ENCODE results near the gene NEDD9.

The NEDD9 gene

GRCh38 chr6:11188161-11188915 lies 44.1 kb downstream of the NEDD9 start:
- H3K27ac ChIP-seq (ENCODE audit: low read depth, low read length, poor library complexity, severe bottlenecking): no peak overlapping the region
- no peak overlapping the region for H3K4me3 ChIP-seq (ENCODE audit: low read depth, low read length, poor library complexity, severe bottlenecking)
- peaks cover 61% of the 10 kb centered on the region for H3K36me3 ChIP-seq (ENCODE audit: insufficient read depth, low read length)
- H3K79me2 ChIP-seq (ENCODE audit: insufficient read depth, low read length): no peaks in the 10 kb centered on the region
- H3K9me3 ChIP-seq (ENCODE audit: low read length): no peaks in the 10 kb centered on the region
- no peak overlapping the region for H3K9ac ChIP-seq (ENCODE audit: low read length)
- H2AFZ ChIP-seq (ENCODE audit: low read length): no peak overlapping the region
- TF ChIP-seq EZH2 (IDR thresholded peaks at IDR 0.05; ENCODE audit: borderline replicate concordance, low read length) (no peak), CTCF (IDR thresholded peaks at IDR 0.05; ENCODE audit: low read length) (no peak)
- no peaks in the 10 kb centered on the region for H3K4me1 ChIP-seq (ENCODE audit: insufficient read depth, low read length, severe bottlenecking)
- no peaks in the 10 kb centered on the region for H3F3A ChIP-seq (ENCODE audit: insufficient read depth, low read length)
- H3K27me3 ChIP-seq (ENCODE audit: insufficient read depth, low read length): no peaks in the 10 kb centered on the region
- no peak overlapping the region for H3K4me2 ChIP-seq (ENCODE audit: low read length)
- no peaks in the 10 kb centered on the region for H4K20me1 ChIP-seq (ENCODE audit: insufficient read depth, low read length)
- no peaks in the 10 kb centered on the region for H3K9me2 ChIP-seq (ENCODE audit: low read depth, low read length)

DNA sequence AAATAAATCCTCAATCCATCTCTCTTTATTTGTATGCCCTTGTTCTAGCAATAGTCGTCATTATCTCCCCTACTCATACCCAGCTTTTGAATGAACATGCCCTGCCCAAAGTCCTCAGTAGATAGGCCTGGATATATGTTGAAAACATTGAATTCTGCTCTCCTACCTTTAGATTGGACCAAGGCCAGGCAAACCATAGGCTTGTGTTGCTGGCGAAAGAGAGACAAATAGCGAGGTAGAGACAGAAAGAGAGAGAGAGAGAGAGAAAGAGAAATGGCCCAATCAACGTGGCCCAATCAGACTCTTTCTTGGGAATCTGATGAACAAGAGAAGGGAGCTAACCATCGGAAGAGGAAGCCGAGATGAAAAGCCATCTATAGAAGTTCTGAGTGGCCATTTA lies 45.2 kb downstream of the NEDD9 start:
- H3K9me2 ChIP-seq (ENCODE audit: low read depth, low read length): no peaks in the 10 kb centered on the region
- no peak overlapping the region for H3K9ac ChIP-seq (ENCODE audit: low read length)
- H3K9me3 ChIP-seq (ENCODE audit: low read length): 0 out of 2 replicates have a peak, but pooled peaks cover under 1% of the 10 kb centered on the region
- H3K27me3 ChIP-seq (ENCODE audit: insufficient read depth, low read length): no peaks in the 10 kb centered on the region
- no peaks in the 10 kb centered on the region for H3K4me1 ChIP-seq (ENCODE audit: insufficient read depth, low read length, severe bottlenecking)
- H3K79me2 ChIP-seq (ENCODE audit: insufficient read depth, low read length): no peaks in the 10 kb centered on the region
- TF ChIP-seq CTCF (IDR thresholded peaks at IDR 0.05; ENCODE audit: low read length) (no peak), EZH2 (IDR thresholded peaks at IDR 0.05; ENCODE audit: borderline replicate concordance, low read length) (no peak)
- H4K20me1 ChIP-seq (ENCODE audit: insufficient read depth, low read length): no peaks in the 10 kb centered on the region
- H3K27ac ChIP-seq (ENCODE audit: low read depth, low read length, poor library complexity, severe bottlenecking): no peak overlapping the region
- H3K4me2 ChIP-seq (ENCODE audit: low read length): no peak overlapping the region
- no peak overlapping the region for H3K4me3 ChIP-seq (ENCODE audit: low read depth, low read length, poor library complexity, severe bottlenecking)
- H2AFZ ChIP-seq (ENCODE audit: low read length): no peak overlapping the region
- peaks cover 61% of the 10 kb centered on the region for H3K36me3 ChIP-seq (ENCODE audit: insufficient read depth, low read length)
- H3F3A ChIP-seq (ENCODE audit: insufficient read depth, low read length): no peaks in the 10 kb centered on the region

GRCh38 chr6:11185204-11185842 lies 47.1 kb downstream of the NEDD9 start:
- H3K4me3 ChIP-seq (ENCODE audit: low read depth, low read length, poor library complexity, severe bottlenecking): no peak overlapping the region
- H3F3A ChIP-seq (ENCODE audit: insufficient read depth, low read length): no peaks in the 10 kb centered on the region
- no peaks in the 10 kb centered on the region for H4K20me1 ChIP-seq (ENCODE audit: insufficient read depth, low read length)
- H3K27me3 ChIP-seq (ENCODE audit: insufficient read depth, low read length): no peaks in the 10 kb centered on the region
- no peak overlapping the region for H2AFZ ChIP-seq (ENCODE audit: low read length)
- no peak overlapping the region for H3K9ac ChIP-seq (ENCODE audit: low read length)
- H3K9me2 ChIP-seq (ENCODE audit: low read depth, low read length): no peaks in the 10 kb centered on the region
- H3K27ac ChIP-seq (ENCODE audit: low read depth, low read length, poor library complexity, severe bottlenecking): no peak overlapping the region
- peaks cover 2% of the 10 kb centered on the region; the same call in 1 of the 2 replicates for H3K9me3 ChIP-seq (ENCODE audit: low read length)
- H3K4me2 ChIP-seq (ENCODE audit: low read length): no peak overlapping the region
- TF ChIP-seq CTCF (IDR thresholded peaks at IDR 0.05; ENCODE audit: low read length): no peak
- TF ChIP-seq EZH2 (IDR thresholded peaks at IDR 0.05; ENCODE audit: borderline replicate concordance, low read length): no peak
- no peaks in the 10 kb centered on the region for H3K79me2 ChIP-seq (ENCODE audit: insufficient read depth, low read length)
- H3K4me1 ChIP-seq (ENCODE audit: insufficient read depth, low read length, severe bottlenecking): no peaks in the 10 kb centered on the region
- H3K36me3 ChIP-seq (ENCODE audit: insufficient read depth, low read length): peaks cover 48% of the 10 kb centered on the region

Measured in OCI-LY1 (cell line).